CD4-positive, alpha-beta T cell treated with Interleukin-17A for 4 hours (primary cell): ENCODE results near the gene DGKQ.
"Not testable (repeated sequence)": the region's sequence is repeated elsewhere in the genome, so short reads cannot be mapped to it uniquely, and the experiment has no call there.

Experiments
- DNase-seq: peaks from one replicate; pipeline ENCODE4 v3.0.0-alpha.2; 2020; ENCODE audit warnings: mixed read lengths

The DGKQ gene

GRCh38 chr4:947491-947971, 25.8 kb downstream of the DGKQ start:
- DNase-seq = no peak

GRCh38 chr4:946517-947471, 26.6 kb downstream of the DGKQ start:
- no peak for DNase-seq

- no peak for DNase-seq
These were observed 27.3 kb downstream of the DGKQ start for GRCh38 chr4:946103-946450.

GRCh38 chr4:945274-946102, 27.9 kb downstream of the DGKQ start:
- no peak for DNase-seq

GRCh38 chr4:939508-939907, 33.9 kb downstream of the DGKQ start:
- not testable (repeated sequence) for DNase-seq

- no peak for DNase-seq
These were observed 40.7 kb downstream of the DGKQ start for GRCh38 chr4:932713-933070.

GRCh38 chr4:931960-932712, 41.2 kb downstream of the DGKQ start, which contains the start of the genes GAK and TMEM175:
Gene GAK, minus strand, starts transcription at chr4:932316. Its CDS starts 129 bp downstream, at chr4:932187.
Gene TMEM175, plus strand, starts transcription at chr4:932460. Its CDS starts 15,280 bp downstream, at chr4:947740.
- DNase-seq = peak; percentile 97

GRCh38 chr4:931194-931959, 42.0 kb downstream of the DGKQ start:
- no peak for DNase-seq

- no peak for DNase-seq
These were observed 42.6 kb downstream of the DGKQ start for GRCh38 chr4:930827-931193.

- no peak for DNase-seq
These were observed 43.3 kb downstream of the DGKQ start for GRCh38 chr4:930028-930551.

GRCh38 chr4:929096-929765, 44.1 kb downstream of the DGKQ start:
- DNase-seq = no peak

- not testable (repeated sequence) for DNase-seq
These were observed 45.8 kb downstream of the DGKQ start for GRCh38 chr4:927566-927965.

- DNase-seq = no peak
These were observed 46.8 kb downstream of the DGKQ start for GRCh38 chr4:926538-926937.

- no peak for DNase-seq
These were observed 47.4 kb downstream of the DGKQ start for GRCh38 chr4:925771-926500.

GRCh38 chr4:925171-925570, 48.2 kb downstream of the DGKQ start:
- no peak for DNase-seq

GRCh38 chr4:924107-925096, 49.0 kb downstream of the DGKQ start:
- no peak for DNase-seq

GRCh38 chr4:921830-922331, 51.5 kb downstream of the DGKQ start:
- DNase-seq = no peak

GRCh38 chr4:919004-919680, 54.2 kb downstream of the DGKQ start:
- DNase-seq = not testable (repeated sequence)
